ENCODE results near the gene OPCML.

OPCML gene

GRCh38 chr11:133228471-133229329 lies 303.6 kb downstream of the OPCML start:
- DNase-seq (ENCODE audit: extremely low spot score) = no peak
- CTCF ChIA-PET = no interaction called here
- TF ChIP-seq CTCF (IDR thresholded peaks at IDR 0.05; ENCODE audit: control extremely low read depth, extremely low read depth, low read depth, missing control alignments) = no peak
- POLR2A ChIA-PET = no interaction called here

GRCh38 chr11:133227632-133228111 lies 304.6 kb downstream of the OPCML start:
- POLR2A ChIA-PET = no interaction called here

DNA sequence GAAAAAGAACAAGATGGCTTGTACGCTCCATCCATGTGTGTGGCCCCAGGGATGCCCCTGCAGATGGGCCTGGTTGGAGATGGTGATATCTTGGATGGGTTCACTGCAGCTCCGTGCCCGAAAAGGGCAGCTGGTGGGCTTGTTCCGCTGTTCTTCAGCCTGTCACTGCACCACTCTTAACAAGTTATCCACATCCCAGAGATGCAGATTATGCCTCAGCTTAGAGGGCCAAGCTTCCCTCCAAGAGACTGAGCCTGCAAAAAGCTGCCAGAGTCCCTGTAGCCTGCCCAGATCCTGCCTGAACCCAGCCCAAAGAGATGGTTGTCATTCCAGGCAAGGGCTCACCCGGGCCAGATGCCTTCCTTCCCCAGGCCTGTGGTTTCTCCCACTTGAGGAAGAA lies 308.0 kb downstream of the OPCML start:
- ChIA-PET POLR2A (no interaction called here), CTCF (interaction anchor here (1.2 kb wide), 1 partner anchor 18 kb away, joined by 3 read pairs; no protein-coding TSS in a partner anchor)
- no peak for TF ChIP-seq CTCF (IDR thresholded peaks at IDR 0.05; ENCODE audit: control extremely low read depth, extremely low read depth, low read depth, missing control alignments)
- DNase-seq (ENCODE audit: extremely low spot score) = no peak

More at GRCh38 chr11:133227632-133228111, 304.6 kb downstream of the OPCML start:
- TF ChIP-seq CTCF (IDR thresholded peaks at IDR 0.05; ENCODE audit: control extremely low read depth, extremely low read depth, low read depth, missing control alignments) = no peak
- CTCF ChIA-PET = interaction anchor here (1.5 kb wide), 1 partner anchor 9 kb away, joined by 3 read pairs; no protein-coding TSS in a partner anchor
- DNase-seq (ENCODE audit: extremely low spot score) = no peak

DNA sequence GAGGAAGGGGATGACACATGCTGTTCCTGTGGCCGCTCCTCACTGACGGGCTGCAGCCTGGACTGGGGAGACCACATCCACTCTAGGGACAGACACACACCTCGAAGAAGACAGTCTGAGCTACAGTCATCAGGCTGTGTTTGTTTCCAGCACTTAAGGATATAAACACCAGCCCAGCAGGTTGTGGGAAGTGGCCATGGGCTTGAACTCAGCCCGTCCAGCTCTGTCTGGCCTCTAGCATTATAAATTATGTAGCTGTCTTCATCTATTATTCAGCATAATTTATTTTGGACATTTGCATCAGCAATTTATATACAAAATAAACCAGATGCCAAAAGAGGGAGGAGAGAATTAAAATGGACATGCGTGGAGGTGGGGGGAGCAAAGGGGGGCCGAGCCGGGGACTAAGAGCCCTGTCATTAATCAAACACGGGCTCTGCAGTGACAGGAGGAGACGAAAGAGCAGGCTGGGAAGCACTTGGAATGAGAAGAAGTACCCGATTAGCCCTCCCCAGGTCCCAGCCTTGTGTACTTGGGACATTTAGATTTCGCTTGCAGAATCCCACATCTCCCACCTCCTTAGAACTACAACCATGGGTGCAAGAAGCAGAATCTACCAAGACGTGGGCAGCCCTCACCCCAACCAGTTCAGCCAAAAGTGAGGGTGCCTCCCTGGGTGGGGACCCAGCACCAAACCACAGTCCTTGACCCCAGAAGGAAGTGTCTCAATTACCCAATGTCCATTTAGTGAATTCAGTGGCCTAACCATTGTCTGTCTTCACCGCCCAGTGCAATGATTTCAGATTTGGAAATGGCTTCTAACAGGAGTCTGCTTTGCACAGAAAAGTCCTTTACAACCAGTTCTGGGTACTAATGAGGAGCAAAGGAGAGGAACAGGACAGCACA lies 309.6 kb downstream of the OPCML start:
- ChIA-PET CTCF (interaction anchor here (1.6 to 2.4 kb wide), 2 partner anchors 9 to 10 kb away, joined by 4 to 6 read pairs; no protein-coding TSS in a partner anchor), POLR2A (no interaction called here)
- no peak for TF ChIP-seq CTCF (IDR thresholded peaks at IDR 0.05; ENCODE audit: control extremely low read depth, extremely low read depth, low read depth, missing control alignments)
- no peak for DNase-seq (ENCODE audit: extremely low spot score)

DNA sequence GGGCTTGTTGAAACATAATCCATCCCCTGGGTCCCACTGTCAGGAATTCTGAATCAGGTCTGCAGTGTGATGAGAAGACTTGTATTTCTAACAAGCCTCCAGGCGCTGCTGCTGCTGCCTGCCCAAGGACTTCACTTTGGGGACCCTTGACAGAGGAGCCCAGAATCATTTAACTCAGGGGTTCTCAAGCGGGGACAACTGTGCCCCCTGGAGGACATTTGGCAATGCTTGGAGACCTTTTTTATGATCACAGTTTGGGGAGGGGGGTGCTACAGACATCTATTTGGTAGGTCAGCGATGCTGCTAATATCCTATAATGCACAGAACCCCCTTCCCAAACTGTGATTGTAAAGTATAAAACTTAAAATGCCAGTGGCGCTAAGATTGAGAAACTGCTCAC lies 312.8 kb downstream of the OPCML start:
- no peak for TF ChIP-seq CTCF (IDR thresholded peaks at IDR 0.05; ENCODE audit: control extremely low read depth, extremely low read depth, low read depth, missing control alignments)
- ChIA-PET CTCF (interaction anchor here (1.2 to 1.8 kb wide), 2 partner anchors 8 to 85 kb away, joined by 3 to 5 read pairs; no protein-coding TSS in a partner anchor), POLR2A (no interaction called here)
- DNase-seq (ENCODE audit: extremely low spot score) = no peak

DNA sequence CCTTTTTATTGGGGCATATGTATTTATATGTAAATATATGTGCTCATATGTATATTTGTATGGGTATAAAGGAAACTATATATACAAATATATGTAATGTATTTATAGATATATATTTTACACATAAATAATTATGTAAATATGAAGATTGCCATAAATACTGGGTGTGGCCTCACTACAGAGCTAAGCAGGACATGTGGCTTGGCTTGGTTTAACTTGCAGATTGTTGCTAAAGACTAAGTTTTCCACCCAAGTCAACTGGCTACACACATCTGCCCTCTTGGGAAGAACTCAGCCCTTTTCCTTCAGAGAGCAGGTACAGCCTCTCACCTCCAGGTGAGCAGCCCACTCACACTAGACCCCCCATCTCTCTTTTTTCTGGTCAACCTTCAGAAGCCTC lies 315.5 kb downstream of the OPCML start:
- DNase-seq (ENCODE audit: extremely low spot score) = no peak
- ChIA-PET POLR2A (no interaction called here), CTCF (no interaction called here)
- no peak for TF ChIP-seq CTCF (IDR thresholded peaks at IDR 0.05; ENCODE audit: control extremely low read depth, extremely low read depth, low read depth, missing control alignments)
